Muscle of back (tissue), 11 donors: ENCODE measurements around the gene PAK5. TPM values are rescaled to one million over a fixed set of nuclear protein-coding genes. Genes with fewer than 3 reads are reported as not detected.

Source experiments
- DNase-seq, 3 donors: peaks; one replicate each; pipeline versions ENCODE4 v3.0.0 to v3.0.0-alpha.2; 2013
- polyA plus RNA-seq, 10 donors: library from polyadenylated mRNA; unstranded; fragments of 120-200 nt; gene quantifications; one replicate each; pipeline ENCODE4 v1.2.1, GENCODE V29; 2013; ENCODE audit not compliant: insufficient read length in 10 of 10

Gene PAK5
- polyA plus RNA-seq, 10 donors = 0.08 to 0.29 (median 0.18) TPM

GRCh38 chr20:9518576-9519175 lies 320.2 kb downstream of the PAK5 start:
- no peak for DNase-seq

GRCh38 chr20:9517297-9518162 lies 321.3 kb downstream of the PAK5 start:
- DNase-seq = no peak

DNA sequence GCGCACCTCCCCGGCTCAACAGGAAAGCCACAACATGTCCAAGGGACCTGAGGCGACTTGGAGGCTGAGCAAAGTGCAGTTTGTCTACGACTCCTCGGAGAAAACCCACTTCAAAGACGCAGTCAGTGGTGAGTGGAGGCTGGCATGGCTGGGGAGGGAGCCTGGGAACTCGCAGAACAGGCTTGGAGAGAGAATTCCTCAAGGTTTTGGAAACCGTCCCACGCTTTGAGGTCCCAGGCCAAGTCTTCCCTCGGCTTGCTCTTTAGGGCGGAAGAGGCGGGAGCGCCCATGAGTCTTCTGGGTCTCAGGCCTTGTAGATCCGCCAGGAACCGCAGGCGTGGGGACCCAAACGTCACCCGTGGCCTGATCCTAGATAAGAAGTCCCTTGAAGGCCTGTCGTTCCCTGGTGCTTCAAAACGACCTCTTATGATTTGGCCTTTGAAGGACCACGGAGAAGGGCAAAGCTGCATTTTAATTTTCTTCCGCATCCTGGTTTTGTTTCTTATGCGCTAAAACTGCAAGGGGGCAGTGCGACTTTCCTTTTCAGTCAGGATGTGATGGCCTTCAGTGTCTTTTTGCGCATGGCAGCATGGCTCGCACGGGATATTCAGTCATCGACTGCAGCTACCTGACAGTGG lies 322.5 kb downstream of the PAK5 start:
- peak in 1 of 3 donors; percentile 48 for DNase-seq

DNA sequence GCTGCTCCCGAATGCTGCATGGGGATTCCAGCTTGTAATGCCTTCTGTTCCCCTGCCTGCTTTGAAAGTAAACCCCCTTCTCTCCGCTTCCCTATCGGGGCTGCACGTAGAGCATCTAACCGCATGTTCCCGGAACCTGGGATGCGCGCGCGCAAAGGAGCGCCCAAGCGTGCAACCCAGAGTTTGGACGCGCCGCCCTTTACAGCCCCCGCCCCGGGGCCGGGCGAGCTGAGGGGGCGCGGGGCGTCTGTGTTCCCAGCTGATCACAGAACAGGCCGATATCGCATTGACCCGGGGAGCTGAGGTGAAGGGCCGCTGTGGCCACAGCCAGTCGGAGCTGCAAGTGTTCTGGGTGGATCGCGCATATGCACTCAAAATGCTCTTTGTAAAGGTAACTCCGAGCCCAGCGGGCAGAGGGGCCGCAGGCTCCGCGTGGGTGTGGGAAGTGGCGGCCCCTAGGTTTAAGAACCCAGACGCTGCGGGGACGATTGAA lies 323.1 kb downstream of the PAK5 start:
- peak in 1 of 3 donors; percentile 42 for DNase-seq

GRCh38 chr20:9515214-9515585 lies 323.7 kb downstream of the PAK5 start:
- peak in 1 of 3 donors; percentile 16 for DNase-seq

DNA sequence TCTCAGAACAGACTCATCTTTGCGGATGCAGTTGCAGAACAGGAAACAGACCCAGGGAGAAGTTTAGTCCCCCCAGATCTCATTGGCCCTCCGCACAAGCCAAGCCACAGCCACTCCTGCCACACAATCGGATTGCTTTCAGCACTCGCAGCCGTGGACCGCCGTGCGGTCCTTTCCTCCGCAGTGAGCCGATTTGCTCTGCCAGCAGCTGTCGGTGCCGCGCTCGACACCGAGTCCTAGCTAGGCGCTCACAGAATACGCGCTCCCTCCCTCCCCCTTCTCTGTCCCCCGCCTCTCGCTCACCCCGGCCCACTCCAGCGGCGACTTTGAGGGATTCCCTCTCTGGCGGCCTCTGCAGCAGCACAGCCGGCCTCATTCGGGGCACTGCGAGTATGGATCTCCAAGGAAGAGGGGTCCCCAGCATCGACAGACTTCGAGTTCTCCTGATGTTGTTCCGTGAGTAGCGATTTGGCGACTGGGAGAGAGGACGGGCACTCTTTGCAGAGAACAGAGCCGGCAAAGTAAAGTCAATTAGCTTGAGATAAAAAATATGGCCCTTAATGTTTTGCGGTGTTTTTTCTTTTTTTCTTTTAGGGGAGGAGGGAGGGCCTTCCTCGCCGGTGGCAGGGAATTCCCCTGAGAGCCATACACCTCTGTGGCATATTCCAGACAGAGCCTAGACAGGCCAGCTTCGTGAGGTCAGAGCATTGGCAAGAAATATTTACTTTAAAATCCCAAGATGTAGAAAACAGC lies 324.2 kb downstream of the PAK5 start, which contains the start of gene LAMP5:
Gene LAMP5, plus strand, starts transcription at position 130 of the 753 bp plus-strand sequence. Its CDS starts 263 bp downstream, at position 393.
- DNase-seq = peak in 2 of 3 donors; percentile 48 to 68

GRCh38 chr20:9514072-9514460 lies 324.8 kb downstream of the PAK5 start:
- DNase-seq = no peak

GRCh38 chr20:9510911-9511310 lies 328.0 kb downstream of the PAK5 start:
- no peak for DNase-seq

DNA sequence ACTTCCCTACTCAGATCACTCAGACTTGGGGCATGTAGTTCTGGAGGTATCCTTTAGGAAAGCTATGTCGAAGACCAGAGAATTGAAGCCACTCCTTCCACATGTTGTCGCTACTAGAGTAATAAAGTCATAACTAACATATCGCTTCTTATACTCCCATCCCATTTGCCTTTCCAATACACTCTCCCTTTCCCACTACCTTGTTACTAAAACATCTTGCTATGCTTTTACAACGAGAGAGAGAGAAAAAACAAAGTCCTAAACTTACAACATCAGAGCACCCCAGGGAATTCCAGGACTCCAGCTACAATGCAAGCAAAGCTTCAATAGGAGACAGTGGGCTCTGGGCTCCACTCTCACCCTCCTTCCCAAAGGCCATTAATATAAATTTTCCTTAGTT lies 329.6 kb downstream of the PAK5 start:
- DNase-seq = no peak

DNA sequence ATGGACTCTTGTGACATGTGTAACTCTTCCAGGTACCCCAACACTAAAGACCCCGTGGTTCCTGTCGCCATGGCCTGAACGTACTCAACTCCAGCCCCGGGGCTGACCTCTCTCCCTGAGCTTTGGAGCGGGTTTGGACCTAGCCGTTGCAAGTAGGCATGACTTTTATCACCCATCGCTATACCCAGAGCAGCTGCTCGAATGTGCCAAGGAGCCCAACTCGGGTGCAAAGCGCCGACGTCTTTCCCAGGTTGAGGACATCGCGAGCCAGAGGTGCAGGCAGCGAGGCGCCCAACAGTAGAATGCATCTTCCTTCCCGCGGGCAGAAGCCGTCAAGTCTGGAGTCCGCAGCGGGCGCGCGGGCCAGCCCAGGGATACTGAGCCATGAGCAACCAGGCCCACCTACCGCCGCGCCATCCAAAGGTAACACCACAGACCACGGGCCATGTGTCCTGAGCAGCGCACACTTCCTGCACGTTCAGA lies 330.1 kb downstream of the PAK5 start:
- DNase-seq = peak in 1 of 3 donors; percentile 8

GRCh38 chr20:9508240-9508661 lies 330.6 kb downstream of the PAK5 start:
- DNase-seq = no peak

GRCh38 chr20:9507544-9508239 lies 331.2 kb downstream of the PAK5 start:
- DNase-seq = peak in 1 of 3 donors; percentile 10

- DNase-seq = peak in 1 of 3 donors; percentile 24
Observed at GRCh38 chr20:9506964-9507369, 331.9 kb downstream of the PAK5 start.

DNA sequence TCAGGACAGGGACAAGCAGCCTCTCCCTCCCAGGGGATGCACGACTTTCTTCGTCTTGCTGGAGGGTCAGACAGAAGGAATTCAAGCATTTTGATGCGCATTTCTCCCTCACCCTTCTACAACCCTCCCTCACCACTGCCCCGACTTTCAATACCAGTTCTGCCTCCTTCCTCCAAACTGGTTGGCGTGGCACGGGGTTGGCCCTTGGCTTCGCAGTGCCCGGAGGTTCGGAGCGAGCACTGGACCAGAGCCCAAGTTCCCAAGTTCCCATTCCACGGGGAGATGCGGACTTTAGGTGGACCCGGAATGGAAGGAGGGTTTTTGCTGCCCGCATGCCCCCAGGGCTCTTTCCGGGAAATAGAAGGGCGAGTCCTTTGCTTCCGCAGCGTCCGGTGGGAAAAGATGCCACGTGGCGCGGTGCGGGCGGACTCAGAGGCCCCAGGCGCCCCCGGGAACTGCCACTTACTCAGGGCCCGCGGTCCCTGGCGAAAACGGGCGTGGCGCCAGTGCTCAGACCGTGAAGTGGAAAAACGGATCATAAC lies 332.5 kb downstream of the PAK5 start:
- DNase-seq = peak in 1 of 3 donors; percentile 21

DNA sequence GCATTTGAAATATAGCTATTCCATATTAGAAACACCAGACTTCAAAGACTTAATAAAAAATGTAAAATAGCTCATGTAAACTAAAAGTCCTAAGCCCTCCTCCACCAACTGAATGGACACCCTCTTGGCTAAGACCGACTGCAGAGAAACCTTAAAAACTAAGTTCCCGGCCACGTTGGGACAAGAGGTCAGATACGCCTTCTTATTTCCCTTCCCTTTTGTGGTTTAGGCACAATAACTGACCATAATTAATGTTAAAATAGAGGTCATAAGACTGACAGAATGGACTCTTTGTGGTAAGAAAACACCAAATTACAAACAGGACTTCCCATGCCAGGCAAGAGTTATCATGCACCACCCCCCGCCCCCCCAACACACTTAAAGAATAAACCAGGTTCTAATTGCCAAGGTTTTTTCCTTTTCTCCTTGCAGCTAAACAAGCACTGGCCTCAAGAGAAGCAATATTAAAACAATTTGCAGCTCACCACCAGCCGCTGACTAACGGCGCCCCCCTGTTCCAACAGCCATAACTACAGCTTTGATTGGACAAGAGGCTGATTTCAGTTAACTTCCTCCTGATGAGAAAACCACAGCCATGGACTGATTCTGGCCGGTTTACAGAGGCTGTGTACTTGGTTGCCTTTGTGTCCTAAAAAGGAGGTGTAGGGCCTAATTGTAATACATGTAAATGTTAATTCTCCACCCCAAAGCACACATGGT lies 335.2 kb downstream of the PAK5 start:
- DNase-seq = peak in 1 of 3 donors; percentile 42

DNA sequence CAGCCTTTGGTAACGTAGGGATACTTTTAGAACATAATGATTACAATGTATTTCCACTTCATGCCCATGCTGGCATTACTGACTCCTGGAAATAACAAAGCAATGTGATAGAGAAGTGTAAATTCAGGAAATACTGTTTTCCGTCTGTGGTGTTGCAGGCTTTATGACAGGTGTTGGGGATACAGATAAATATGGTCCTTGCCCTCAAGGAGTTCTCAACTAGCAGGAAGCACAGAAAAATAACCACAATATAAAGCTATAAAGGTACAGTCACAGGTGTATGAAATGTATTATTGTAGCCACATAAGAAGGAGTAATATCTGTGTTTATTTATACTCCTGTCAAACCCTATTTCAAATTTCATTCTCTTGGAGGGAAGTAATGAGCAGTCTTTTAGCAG lies 337.4 kb downstream of the PAK5 start:
- DNase-seq = no peak

GRCh38 chr20:9500121-9500520 lies 338.8 kb downstream of the PAK5 start:
- DNase-seq = peak in 1 of 3 donors; percentile 16

- no peak for DNase-seq
Observed at GRCh38 chr20:9499126-9499899, 339.6 kb downstream of the PAK5 start.

GRCh38 chr20:9498322-9498721 lies 340.6 kb downstream of the PAK5 start:
- DNase-seq = no peak
